ENCODE measurements around the gene NRP1. TPM values are rescaled to one million over a fixed set of nuclear protein-coding genes. Genes with fewer than 3 reads are reported as not detected.

NRP1 gene
- total and polyA plus RNA-seq, 4 donors: 14.6 to 55.6 (median 37.8) TPM

DNA sequence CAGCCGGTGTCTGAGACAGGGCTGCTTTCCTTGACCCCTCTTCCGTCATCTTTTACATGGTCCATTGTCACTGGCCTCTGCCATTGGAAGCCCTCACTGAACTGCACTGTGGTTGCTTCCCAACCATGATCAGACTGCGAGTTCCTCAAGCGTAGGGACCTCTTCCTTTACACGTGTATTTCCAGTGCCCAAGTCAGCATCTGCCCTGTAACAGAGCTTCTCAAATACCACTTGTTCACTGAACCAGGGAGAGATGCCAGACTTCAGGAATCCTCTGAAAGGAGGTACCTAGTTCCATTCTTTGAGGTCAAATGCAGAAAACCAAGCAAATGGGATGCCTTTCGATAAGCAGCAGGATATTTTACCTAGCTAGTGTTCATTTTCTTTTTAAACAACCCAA lies 145.1 kb downstream of the NRP1 start (continued):
- TF ChIP-seq GABPA (IDR thresholded peaks at IDR 0.05 in 1 of 2, conservative IDR thresholded peaks at IDR 0.05 in 1 of 2): no peak
- no peak for TF ChIP-seq HNF4A (conservative IDR thresholded peaks at IDR 0.05)

DNA sequence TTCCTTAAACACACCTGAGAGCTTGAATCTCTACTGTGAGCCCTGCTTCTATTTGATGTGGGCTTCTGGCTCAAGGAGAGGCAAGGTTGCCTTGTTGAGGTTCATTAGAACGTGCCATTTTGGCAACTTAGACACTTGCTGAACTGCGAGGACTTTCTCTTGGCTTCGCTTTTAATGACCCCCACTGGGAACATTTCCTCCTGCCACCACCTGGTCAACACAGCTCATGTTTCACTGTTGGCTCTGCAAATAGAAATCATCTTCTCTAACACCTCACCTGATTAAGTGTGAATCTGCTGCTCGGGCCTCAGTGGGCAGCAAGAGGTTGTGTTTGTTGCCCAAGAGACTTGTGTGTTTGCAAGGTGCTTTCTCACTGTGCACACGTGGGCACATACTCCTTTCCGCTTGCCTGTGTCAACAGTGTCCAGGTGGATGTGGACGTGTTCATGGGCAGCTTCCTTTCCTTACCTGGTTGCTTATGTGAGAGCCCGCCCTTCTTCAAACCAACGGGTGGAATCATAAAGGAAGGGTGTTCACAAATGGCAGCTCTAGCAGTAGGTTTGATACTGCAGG lies 147.0 kb downstream of the NRP1 start:
- H3K36me3 ChIP-seq (ENCODE audit: control insufficient read depth in 4 of 4, insufficient read depth in 3 of 4, low read depth in 1 of 4, low read length in 3 of 4): peaks cover 2 to 25% (median 15%) of the 10 kb centered on the region in 4 donors
- TF ChIP-seq, protein P1, sequence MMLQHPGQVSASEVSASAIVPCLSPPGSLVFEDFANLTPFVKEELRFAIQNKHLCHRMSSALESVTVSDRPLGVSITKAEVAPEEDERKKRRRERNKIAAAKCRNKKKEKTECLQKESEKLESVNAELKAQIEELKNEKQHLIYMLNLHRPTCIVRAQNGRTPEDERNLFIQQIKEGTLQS (IDR thresholded peaks at IDR 0.05): no peak
- TF ChIP-seq, protein P2, sequence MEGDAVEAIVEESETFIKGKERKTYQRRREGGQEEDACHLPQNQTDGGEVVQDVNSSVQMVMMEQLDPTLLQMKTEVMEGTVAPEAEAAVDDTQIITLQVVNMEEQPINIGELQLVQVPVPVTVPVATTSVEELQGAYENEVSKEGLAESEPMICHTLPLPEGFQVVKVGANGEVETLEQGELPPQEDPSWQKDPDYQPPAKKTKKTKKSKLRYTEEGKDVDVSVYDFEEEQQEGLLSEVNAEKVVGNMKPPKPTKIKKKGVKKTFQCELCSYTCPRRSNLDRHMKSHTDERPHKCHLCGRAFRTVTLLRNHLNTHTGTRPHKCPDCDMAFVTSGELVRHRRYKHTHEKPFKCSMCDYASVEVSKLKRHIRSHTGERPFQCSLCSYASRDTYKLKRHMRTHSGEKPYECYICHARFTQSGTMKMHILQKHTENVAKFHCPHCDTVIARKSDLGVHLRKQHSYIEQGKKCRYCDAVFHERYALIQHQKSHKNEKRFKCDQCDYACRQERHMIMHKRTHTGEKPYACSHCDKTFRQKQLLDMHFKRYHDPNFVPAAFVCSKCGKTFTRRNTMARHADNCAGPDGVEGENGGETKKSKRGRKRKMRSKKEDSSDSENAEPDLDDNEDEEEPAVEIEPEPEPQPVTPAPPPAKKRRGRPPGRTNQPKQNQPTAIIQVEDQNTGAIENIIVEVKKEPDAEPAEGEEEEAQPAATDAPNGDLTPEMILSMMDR (IDR thresholded peaks at IDR 0.05; ENCODE audit: low read depth, low read length, missing input control): no peak
- no peak for TF ChIP-seq JUND (IDR thresholded peaks at IDR 0.05)
- no peak for TF ChIP-seq FOXA1 (IDR thresholded peaks at IDR 0.05)
- TF ChIP-seq, protein P3, sequence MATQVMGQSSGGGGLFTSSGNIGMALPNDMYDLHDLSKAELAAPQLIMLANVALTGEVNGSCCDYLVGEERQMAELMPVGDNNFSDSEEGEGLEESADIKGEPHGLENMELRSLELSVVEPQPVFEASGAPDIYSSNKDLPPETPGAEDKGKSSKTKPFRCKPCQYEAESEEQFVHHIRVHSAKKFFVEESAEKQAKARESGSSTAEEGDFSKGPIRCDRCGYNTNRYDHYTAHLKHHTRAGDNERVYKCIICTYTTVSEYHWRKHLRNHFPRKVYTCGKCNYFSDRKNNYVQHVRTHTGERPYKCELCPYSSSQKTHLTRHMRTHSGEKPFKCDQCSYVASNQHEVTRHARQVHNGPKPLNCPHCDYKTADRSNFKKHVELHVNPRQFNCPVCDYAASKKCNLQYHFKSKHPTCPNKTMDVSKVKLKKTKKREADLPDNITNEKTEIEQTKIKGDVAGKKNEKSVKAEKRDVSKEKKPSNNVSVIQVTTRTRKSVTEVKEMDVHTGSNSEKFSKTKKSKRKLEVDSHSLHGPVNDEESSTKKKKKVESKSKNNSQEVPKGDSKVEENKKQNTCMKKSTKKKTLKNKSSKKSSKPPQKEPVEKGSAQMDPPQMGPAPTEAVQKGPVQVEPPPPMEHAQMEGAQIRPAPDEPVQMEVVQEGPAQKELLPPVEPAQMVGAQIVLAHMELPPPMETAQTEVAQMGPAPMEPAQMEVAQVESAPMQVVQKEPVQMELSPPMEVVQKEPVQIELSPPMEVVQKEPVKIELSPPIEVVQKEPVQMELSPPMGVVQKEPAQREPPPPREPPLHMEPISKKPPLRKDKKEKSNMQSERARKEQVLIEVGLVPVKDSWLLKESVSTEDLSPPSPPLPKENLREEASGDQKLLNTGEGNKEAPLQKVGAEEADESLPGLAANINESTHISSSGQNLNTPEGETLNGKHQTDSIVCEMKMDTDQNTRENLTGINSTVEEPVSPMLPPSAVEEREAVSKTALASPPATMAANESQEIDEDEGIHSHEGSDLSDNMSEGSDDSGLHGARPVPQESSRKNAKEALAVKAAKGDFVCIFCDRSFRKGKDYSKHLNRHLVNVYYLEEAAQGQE (IDR thresholded peaks at IDR 0.05): no peak
- TF ChIP-seq HNF4G (IDR thresholded peaks at IDR 0.05): no peak
- no peak for TF ChIP-seq YY1 (IDR thresholded peaks at IDR 0.05)
- TF ChIP-seq, protein P4, sequence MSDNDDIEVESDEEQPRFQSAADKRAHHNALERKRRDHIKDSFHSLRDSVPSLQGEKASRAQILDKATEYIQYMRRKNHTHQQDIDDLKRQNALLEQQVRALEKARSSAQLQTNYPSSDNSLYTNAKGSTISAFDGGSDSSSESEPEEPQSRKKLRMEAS (IDR thresholded peaks at IDR 0.05): no peak
- TF ChIP-seq GABPA (IDR thresholded peaks at IDR 0.05 in 1 of 2, conservative IDR thresholded peaks at IDR 0.05 in 1 of 2): no peak
- TF ChIP-seq, protein P5, sequence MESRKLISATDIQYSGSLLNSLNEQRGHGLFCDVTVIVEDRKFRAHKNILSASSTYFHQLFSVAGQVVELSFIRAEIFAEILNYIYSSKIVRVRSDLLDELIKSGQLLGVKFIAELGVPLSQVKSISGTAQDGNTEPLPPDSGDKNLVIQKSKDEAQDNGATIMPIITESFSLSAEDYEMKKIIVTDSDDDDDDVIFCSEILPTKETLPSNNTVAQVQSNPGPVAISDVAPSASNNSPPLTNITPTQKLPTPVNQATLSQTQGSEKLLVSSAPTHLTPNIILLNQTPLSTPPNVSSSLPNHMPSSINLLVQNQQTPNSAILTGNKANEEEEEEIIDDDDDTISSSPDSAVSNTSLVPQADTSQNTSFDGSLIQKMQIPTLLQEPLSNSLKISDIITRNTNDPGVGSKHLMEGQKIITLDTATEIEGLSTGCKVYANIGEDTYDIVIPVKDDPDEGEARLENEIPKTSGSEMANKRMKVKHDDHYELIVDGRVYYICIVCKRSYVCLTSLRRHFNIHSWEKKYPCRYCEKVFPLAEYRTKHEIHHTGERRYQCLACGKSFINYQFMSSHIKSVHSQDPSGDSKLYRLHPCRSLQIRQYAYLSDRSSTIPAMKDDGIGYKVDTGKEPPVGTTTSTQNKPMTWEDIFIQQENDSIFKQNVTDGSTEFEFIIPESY (IDR thresholded peaks at IDR 0.05): no peak
- no peak for TF ChIP-seq FOXA2 (IDR thresholded peaks at IDR 0.05)
- no peak for TF ChIP-seq SP1 (IDR thresholded peaks at IDR 0.05)
- no peak for TF ChIP-seq NR2F2 (IDR thresholded peaks at IDR 0.05)
- H3K27me3 ChIP-seq (ENCODE audit: control insufficient read depth in 4 of 4, insufficient read depth in 4 of 4, low read length in 3 of 4): no peaks in the 10 kb centered on the region
- H3K27ac ChIP-seq (ENCODE audit: low read depth in 1 of 2, low read length in 2 of 2): no peak overlapping the region
- H3K9me3 ChIP-seq (ENCODE audit: control insufficient read depth in 4 of 4, low read length in 3 of 4): no peaks in the 10 kb centered on the region
- H3K4me1 ChIP-seq (ENCODE audit: control insufficient read depth in 4 of 4, insufficient read depth in 4 of 4, low read length in 3 of 4): no peaks in the 10 kb centered on the region
- no peak for DNase-seq (ENCODE audit: low spot score)
- H3K9ac ChIP-seq (ENCODE audit: low read depth in 1 of 2, low read length in 2 of 2): no peak overlapping the region
- WGBS: 91% methylated on average over 9 of the region's 9 CpGs
- H3K4me3 ChIP-seq (ENCODE audit: low read depth in 1 of 3, low read length in 3 of 3): no peak overlapping the region
